Right lobe of liver (tissue), 6 donors: ENCODE measurements around the gene HES4. TPM values are rescaled to one million over a fixed set of nuclear protein-coding genes. Genes with fewer than 3 reads are reported as not detected.
"Not testable (repeated sequence)": the region's sequence is repeated elsewhere in the genome, so short reads cannot be mapped to it uniquely, and the experiment has no call there.

Experiments used
- ATAC-seq, 4 donors: fragments of 200-7000 bp; cut with Tn5 transposase; one replicate each; pipeline ENCODE4 v1.9.1; 2020; ENCODE audit warnings: mild to moderate bottlenecking in 4 of 4, moderate library complexity in 4 of 4
- DNase-seq, 3 donors: peaks; one replicate each; pipeline ENCODE4 v3.0.0-alpha.2; 2020
- H3K27ac ChIP-seq, 3 donors: fragments of 200-600 bp; one replicate each; pipeline ENCODE4 v1.8.0; 2022
- H3K27me3 ChIP-seq, 2 donors: fragments of 200-600 bp; one replicate each; pipeline ENCODE4 v1.8.0; 2022
- H3K36me3 ChIP-seq, 4 donors: fragments of 200-600 bp; sonication (generic) in 1 of 4; one replicate each; pipeline versions ENCODE4 v1.5.1 to v1.8.0; 2017 to 2022; ENCODE audit warnings: control low read depth in 1 of 4
- H3K4me1 ChIP-seq, 4 donors: fragments of 200-600 bp; sonication (generic) in 1 of 4; one replicate each; pipeline versions ENCODE4 v1.5.1 to v1.8.0; 2017 to 2022; ENCODE audit warnings: control low read depth in 1 of 4
- H3K4me3 ChIP-seq, 3 donors: fragments of 200-600 bp; one replicate each; pipeline ENCODE4 v1.8.0; 2022
- H3K9me3 ChIP-seq, 4 donors: fragments of 200-600 bp; sonication (generic) in 1 of 4; one replicate each; pipeline versions ENCODE4 v1.5.1 to v1.8.0; 2017 to 2022; ENCODE audit warnings: control low read depth in 1 of 4
- POLR2A ChIP-seq: fragments of 450-650 bp; IDR thresholded peaks from one replicate; pipeline ENCODE4 v1.6.1; 2017; ENCODE audit warnings: antibody characterized with exemption, mild to moderate bottlenecking
- WGBS: methylation state at CpG from one replicate; pipeline ENCODE4 v1.1.6; 2018; ENCODE audit warnings: low coverage, low lambda C conversion rate; ENCODE audit not compliant: insufficient coverage; ENCODE audit errors: missing lambda C conversion rate; 5-methylcytosine and 5-hydroxymethylcytosine counted together
- intact Hi-C, 2 donors: fragments of 100-400 bp; cut with DNase I; formaldehyde crosslinking; loops; one replicate each; pipeline versions ENCODE4 v1.11.2 to v1.14.1; 2022
- total RNA-seq, 6 experiments: library from RNA; depleted of rRNA in 2 of 6; stranded (reverse); fragments of >200 nt in 2 of 6; fragmentation: NEBNext Ultra II Directional in 3 of 6; extraction: Animal tissue kit (Norgen Biotek cat#: 25700) in 3 of 6; gene quantifications; one replicate each; pipeline versions ENCODE4 v1.1.0 to v1.2.4, GENCODE V29; 2016 to 2023
- TF ChIP-seq, protein P1 (sequence below), 4 donors: fragments of 200-600 bp in 3 of 4; fragments of 450-650 bp in 1 of 4; IDR thresholded peaks; one replicate each; pipeline versions ENCODE4 v1.5.1 to v1.8.0; 2016 to 2022; ENCODE audit warnings: antibody characterized with exemption in 4 of 4, mild to moderate bottlenecking in 2 of 4
- donor health status: DM: no; HTN: yes; CAD: no.
- donor health status: DM: no; HTN: no; CAD: no.
- donor health status: DM: no; HTN: no; CAD: no.
- donor health status: DM: no; HTN: yes; CAD: no.
- donor health status: DM: no; HTN: yes; CAD: no.

Gene HES4
- total RNA-seq, 6 experiments from 2014 or later = 1.6 to 21.5 (median 5.2) TPM

DNA sequence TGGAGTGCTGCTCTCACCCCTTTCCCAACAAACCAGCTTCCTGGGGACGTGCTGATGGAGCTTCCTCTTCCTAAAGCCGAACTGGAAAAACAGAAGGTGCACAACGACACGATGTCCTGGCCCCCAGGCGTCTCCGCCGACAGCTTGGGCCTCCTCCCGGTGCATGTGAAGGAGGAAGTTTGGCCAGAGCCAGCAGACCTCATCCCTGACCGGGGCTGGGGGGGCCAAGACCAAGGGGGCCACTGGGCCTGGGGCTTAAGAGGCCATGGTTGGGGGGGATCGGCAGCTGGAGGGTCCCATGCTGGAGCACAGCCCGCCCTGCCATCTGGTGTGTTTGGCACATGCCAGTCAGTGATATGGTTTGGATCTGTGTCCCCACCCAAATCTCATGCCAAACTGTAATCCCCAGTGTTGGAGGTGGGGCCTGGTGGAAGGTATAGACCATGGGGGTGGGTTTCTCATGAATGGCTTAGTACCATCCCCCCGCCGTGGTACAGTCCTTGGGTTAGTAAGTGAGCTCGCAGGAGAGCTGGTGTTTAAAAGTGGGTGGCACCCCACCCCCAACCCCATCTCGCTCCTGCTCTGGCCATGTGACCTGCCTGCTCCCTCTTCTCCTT lies 6.4 kb downstream of the HES4 start:
- ATAC-seq = no peak
- intact Hi-C loops = no loop called here
- Histone ChIP-seq H3K4me1 (peaks cover 0 to 4% (median 0%) of the 10 kb centered on the region in 4 donors), H3K27me3 (peaks cover 6 to 12% of the 10 kb centered on the region in 2 donors), H3K27ac (no peak overlapping the region), H3K4me3 (no peak overlapping the region), H3K36me3 (no peaks in the 10 kb centered on the region), H3K9me3 (no peaks in the 10 kb centered on the region)
- no peak for TF ChIP-seq POLR2A
- TF ChIP-seq, protein P1, sequence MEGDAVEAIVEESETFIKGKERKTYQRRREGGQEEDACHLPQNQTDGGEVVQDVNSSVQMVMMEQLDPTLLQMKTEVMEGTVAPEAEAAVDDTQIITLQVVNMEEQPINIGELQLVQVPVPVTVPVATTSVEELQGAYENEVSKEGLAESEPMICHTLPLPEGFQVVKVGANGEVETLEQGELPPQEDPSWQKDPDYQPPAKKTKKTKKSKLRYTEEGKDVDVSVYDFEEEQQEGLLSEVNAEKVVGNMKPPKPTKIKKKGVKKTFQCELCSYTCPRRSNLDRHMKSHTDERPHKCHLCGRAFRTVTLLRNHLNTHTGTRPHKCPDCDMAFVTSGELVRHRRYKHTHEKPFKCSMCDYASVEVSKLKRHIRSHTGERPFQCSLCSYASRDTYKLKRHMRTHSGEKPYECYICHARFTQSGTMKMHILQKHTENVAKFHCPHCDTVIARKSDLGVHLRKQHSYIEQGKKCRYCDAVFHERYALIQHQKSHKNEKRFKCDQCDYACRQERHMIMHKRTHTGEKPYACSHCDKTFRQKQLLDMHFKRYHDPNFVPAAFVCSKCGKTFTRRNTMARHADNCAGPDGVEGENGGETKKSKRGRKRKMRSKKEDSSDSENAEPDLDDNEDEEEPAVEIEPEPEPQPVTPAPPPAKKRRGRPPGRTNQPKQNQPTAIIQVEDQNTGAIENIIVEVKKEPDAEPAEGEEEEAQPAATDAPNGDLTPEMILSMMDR (IDR thresholded peaks at IDR 0.05) = no peak
- 76% methylated on average over 10 of the region's 15 CpGs for WGBS
- no peak for DNase-seq

DNA sequence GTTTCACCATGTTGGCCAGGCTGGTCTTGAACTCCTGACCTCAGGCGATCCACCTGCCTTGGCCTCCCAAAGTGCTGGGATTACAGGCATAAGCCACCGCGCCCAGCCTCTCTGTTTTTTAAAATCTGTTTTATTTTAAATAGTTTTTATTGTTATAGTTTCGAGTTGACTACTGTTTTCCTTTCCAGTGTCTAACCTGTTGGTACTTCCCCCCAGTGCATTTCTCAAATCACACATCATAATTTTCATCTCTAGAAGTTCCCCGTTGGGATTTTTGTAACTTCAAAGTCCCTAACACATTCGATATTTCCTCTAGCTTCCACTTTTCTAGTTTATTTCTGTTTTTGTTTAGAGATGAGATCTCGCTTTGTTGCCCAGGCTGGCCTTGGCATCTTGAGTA lies 7.5 kb downstream of the HES4 start:
- DNase-seq = no peak
- Histone ChIP-seq H3K9me3 (no peaks in the 10 kb centered on the region), H3K36me3 (no peaks in the 10 kb centered on the region), H3K27me3 (peaks cover 0 to under 1% of the 10 kb centered on the region in 2 donors), H3K27ac (no peak overlapping the region), H3K4me3 (no peak overlapping the region), H3K4me1 (no peaks in the 10 kb centered on the region)
- no peak for TF ChIP-seq POLR2A
- TF ChIP-seq, protein P1 (IDR thresholded peaks at IDR 0.05) = no peak
- intact Hi-C loops = no loop called here
- no peak for ATAC-seq
- 91% methylated on average over 7 of the region's 7 CpGs for WGBS

DNA sequence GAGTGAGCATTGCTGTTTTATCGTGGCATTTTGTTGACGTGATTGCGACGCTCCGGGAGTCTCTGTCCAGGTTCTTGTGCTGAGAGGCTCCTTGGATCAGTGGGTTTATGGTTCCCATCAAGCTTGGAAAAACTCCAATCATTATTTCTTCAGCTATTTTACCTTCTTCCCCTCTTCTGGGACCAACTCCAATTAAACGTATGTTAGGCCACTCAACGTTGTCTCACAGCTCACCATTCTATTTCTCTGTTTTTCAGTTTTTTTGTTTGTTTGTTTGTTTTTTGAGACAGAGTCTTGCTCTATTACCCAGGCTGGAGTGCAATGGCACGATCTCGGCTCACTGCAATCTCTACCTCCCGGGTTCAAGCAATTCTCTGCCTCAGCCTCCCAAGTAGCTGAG lies 8.0 kb downstream of the HES4 start:
- no peaks in the 10 kb centered on the region for H3K27me3 ChIP-seq
- no peak overlapping the region for H3K27ac ChIP-seq
- ATAC-seq (no peak), DNase-seq (no peak)
- intact Hi-C loops = no loop called here
- H3K9me3 ChIP-seq = no peaks in the 10 kb centered on the region
- H3K4me3 ChIP-seq = no peak overlapping the region
- TF ChIP-seq POLR2A = no peak
- TF ChIP-seq, protein P1 (IDR thresholded peaks at IDR 0.05) = no peak
- H3K4me1 ChIP-seq = no peaks in the 10 kb centered on the region
- H3K36me3 ChIP-seq = no peaks in the 10 kb centered on the region
- 93% methylated on average over 9 of the region's 10 CpGs for WGBS

DNA sequence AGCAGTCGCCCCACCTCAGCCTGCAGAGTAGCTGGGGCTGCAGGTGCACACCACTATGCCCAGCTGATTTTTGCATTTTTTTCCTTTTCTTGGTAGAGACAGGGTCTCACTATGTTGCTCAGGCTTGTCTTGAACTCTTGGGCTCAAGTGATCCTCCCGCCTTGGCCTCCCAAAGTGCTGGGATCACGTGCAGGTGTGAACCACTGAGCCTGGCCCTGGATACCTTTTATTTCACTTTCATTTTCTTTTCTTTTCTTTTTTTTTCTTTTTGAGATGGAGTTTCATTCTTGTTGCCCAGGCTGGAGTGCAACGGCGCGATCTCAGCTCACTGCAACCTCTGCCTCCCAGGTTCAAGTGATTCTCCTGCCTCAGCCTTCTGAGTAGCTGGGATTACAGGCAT lies 8.6 kb downstream of the HES4 start:
- DNase-seq, H3K36me3 ChIP-seq, H3K4me1 ChIP-seq, H3K9me3 ChIP-seq, ATAC-seq, H3K4me3 ChIP-seq, H3K27ac ChIP-seq, intact Hi-C loops, H3K27me3 ChIP-seq: not testable (repeated sequence)
- WGBS = 82% methylated on average over 5 of the region's 6 CpGs

DNA sequence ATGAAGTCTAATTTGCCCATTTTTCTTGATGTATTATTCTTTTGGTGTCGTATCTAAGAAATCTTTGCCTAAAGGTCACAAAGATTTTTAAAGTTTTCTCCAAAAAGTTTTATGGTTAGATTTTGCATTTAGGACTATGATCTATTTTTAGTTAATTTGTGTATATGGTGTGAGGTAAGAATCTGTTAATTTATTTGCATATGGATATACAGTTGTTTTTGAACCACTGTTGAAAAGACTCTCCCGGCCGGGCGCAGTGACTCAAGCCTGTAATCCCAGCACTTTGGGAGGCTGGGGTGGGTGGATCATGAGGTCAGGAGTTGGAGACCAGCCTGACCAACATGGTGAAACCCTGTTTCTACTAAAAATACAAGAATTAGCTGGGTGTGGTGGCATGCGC lies 11.8 kb downstream of the HES4 start:
- 64% methylated on average over 5 of the region's 5 CpGs for WGBS
- H3K27me3 ChIP-seq, DNase-seq, H3K27ac ChIP-seq, H3K36me3 ChIP-seq, H3K9me3 ChIP-seq, ATAC-seq, H3K4me1 ChIP-seq, H3K4me3 ChIP-seq: not testable (repeated sequence)
- intact Hi-C loops = loop anchor here in 1 of 2 donors (10.0 kb wide), 1 partner anchor 77 kb away; no protein-coding TSS in a partner anchor
